K562 (cell line): Measurements from ENCODE around the gene UNC45A. TPM values are rescaled to one million over a fixed set of nuclear protein-coding genes. Genes with fewer than 3 reads are reported as not detected.

Experiments used
- BCL6 ChIP-seq: fragments of 250-450 bp; sonication (Bioruptor Pico); IDR thresholded peaks from 2 replicates; pipeline ENCODE4 v1.4.0; 2020
- ELF1 ChIP-seq: fragments of 200-800 bp; sonication (Bioruptor generic); IDR thresholded peaks from 2 replicates; pipeline ENCODE4 v1.6.1; 2016; ENCODE audit warnings: missing genetic modification characterization, missing compliant biosample characterization
- IRF2 ChIP-seq: sonication (generic); formaldehyde crosslinking; IDR thresholded peaks from 2 replicates; pipeline ENCODE4 v1.8.1; 2022; ENCODE audit warnings: mild to moderate bottlenecking, missing genetic modification reagents
- MAZ ChIP-seq, 2 experiments: fragments of 450-650 bp in 1 of 2; sonication (generic) in 1 of 2; formaldehyde crosslinking; IDR thresholded peaks in 1 of 2; conservative IDR thresholded peaks in 1 of 2; 2 replicates each; pipeline versions ENCODE4 v1.4.0 to v1.5.0; 2020; ENCODE audit warnings: mild to moderate bottlenecking in 1 of 2, missing genetic modification reagents in 1 of 2
- PHF8 ChIP-seq: fragments of 200-600 bp; sonication (generic); IDR thresholded peaks from 2 replicates; pipeline ENCODE4 v1.6.1; 2012; ENCODE audit warnings: mixed run types, mild to moderate bottlenecking, inconsistent platforms, low read length, moderate library complexity, borderline replicate concordance
- RFX5 ChIP-seq: IDR thresholded peaks from 2 replicates; pipeline ENCODE4 v1.6.1; 2011; ENCODE audit warnings: low read depth, mild to moderate bottlenecking, improper control_type of control experiment, low read length
- SNIP1 ChIP-seq: fragments of 450-650 bp; IDR thresholded peaks from 2 replicates; pipeline ENCODE4 v1.7.1; 2017; ENCODE audit warnings: low read depth, mild to moderate bottlenecking
- SREBF2 ChIP-seq: sonication (generic); formaldehyde crosslinking; IDR thresholded peaks from 2 replicates; pipeline ENCODE4 v1.4.0; 2020; ENCODE audit warnings: mild to moderate bottlenecking, missing genetic modification reagents
- U2AF2 ChIP-seq: fragments of 200-400 bp; formaldehyde crosslinking; optimal IDR thresholded peaks from 2 replicates; pipeline ENCODE3; 2017; ENCODE audit warnings: low read depth, mild to moderate bottlenecking, low read length
- XRCC4 ChIP-seq: IDR thresholded peaks from one replicate; pipeline ENCODE4 v1.6.1; 2011; ENCODE audit not compliant: insufficient read depth, insufficient read length; ENCODE audit errors: extremely low read depth
- ZFP1 ChIP-seq: fragments of 450-650 bp; formaldehyde crosslinking; IDR thresholded peaks from 2 replicates; pipeline ENCODE4 v1.4.0; 2020; ENCODE audit warnings: mild to moderate bottlenecking, mixed read lengths
- ZNF124 ChIP-seq: sonication (generic); formaldehyde crosslinking; IDR thresholded peaks from 2 replicates; pipeline ENCODE4 v1.8.1; 2022; ENCODE audit warnings: missing genetic modification reagents
- ZNF165 ChIP-seq: fragments of 250-450 bp; sonication (Bioruptor Pico); IDR thresholded peaks from 2 replicates; pipeline ENCODE4 v1.4.0; 2020; ENCODE audit warnings: borderline replicate concordance
- ZNF175 ChIP-seq: fragments of 200-800 bp; sonication (Bioruptor generic); IDR thresholded peaks from 2 replicates; pipeline ENCODE4 v1.6.1; 2016; ENCODE audit warnings: low read depth, mild to moderate bottlenecking, missing genetic modification characterization, missing compliant biosample characterization
- ZNF431 ChIP-seq: sonication (generic); formaldehyde crosslinking; IDR thresholded peaks from 2 replicates; pipeline ENCODE4 v1.8.0; 2022; ENCODE audit warnings: mild to moderate bottlenecking, missing genetic modification reagents
- ZNF436 ChIP-seq: fragments of 250-450, 450-650 bp; sonication (Bioruptor Pico); formaldehyde crosslinking; IDR thresholded peaks from 2 replicates; pipeline ENCODE4 v1.7.0; 2020; ENCODE audit warnings: mild to moderate bottlenecking
- ZNF75A ChIP-seq: fragments of 450-650 bp; formaldehyde crosslinking; IDR thresholded peaks from 2 replicates; pipeline ENCODE4 v1.4.0; 2020; ENCODE audit warnings: mild to moderate bottlenecking
- polyA plus RNA-seq, 8 experiments: library from polyadenylated mRNA; depleted of rRNA in 4 of 8; stranded (reverse) in 5 of 8; unstranded in 3 of 8; fragments of >200 nt; fragmentation: Nextera tagmentation in 2 of 8; fragmentation: Illumina TruSeq in 1 of 8; extraction: Ambion mirVana in 2 of 8; extraction: Trizol in 1 of 8; gene quantifications; 2 replicates each; pipeline versions ENCODE4 v1.2.1 to v1.2.3, GENCODE V29; 2011 to 2014; ENCODE audit warnings: inconsistent platforms in 1 of 8, missing spikeins in 1 of 8
- total RNA-seq, 7 experiments: library from RNA; depleted of rRNA in 6 of 7; stranded (reverse); fragments of >200 nt in 6 of 7; fragmentation: Illumina TruSeq in 2 of 7; extraction: Trizol in 2 of 7; gene quantifications; 2 replicates each; pipeline versions ENCODE4 v1.2.1 to v1.2.3, GENCODE V29; 2011 to 2021; ENCODE audit warnings: low replicate concordance in 1 of 7
- TF ChIP-seq, protein P1 (sequence below), 2 experiments: fragments of 450-650 bp; IDR thresholded peaks; 2 replicates each; pipeline ENCODE4 v1.6.1; 2018; ENCODE audit warnings: mild to moderate bottlenecking in 2 of 2, low read depth in 1 of 2; ENCODE audit not compliant: partially characterized antibody in 2 of 2
- TF ChIP-seq, protein P2 (sequence below): sonication (generic); formaldehyde crosslinking; IDR thresholded peaks from 2 replicates; pipeline ENCODE4 v1.8.1; 2022; ENCODE audit warnings: missing genetic modification reagents
- TF ChIP-seq, protein P3 (sequence below): sonication (generic); formaldehyde crosslinking; IDR thresholded peaks from 2 replicates; pipeline ENCODE4 v1.8.0; 2022; ENCODE audit warnings: missing genetic modification reagents, mild to moderate bottlenecking, borderline replicate concordance

The UNC45A gene
- total and polyA plus RNA-seq, 9 of the 15 experiments (the other 6 are each of a cell fraction or from before 2014, with no cell fraction given), result 22.4 to 79.3 (median 43.7) TPM

DNA sequence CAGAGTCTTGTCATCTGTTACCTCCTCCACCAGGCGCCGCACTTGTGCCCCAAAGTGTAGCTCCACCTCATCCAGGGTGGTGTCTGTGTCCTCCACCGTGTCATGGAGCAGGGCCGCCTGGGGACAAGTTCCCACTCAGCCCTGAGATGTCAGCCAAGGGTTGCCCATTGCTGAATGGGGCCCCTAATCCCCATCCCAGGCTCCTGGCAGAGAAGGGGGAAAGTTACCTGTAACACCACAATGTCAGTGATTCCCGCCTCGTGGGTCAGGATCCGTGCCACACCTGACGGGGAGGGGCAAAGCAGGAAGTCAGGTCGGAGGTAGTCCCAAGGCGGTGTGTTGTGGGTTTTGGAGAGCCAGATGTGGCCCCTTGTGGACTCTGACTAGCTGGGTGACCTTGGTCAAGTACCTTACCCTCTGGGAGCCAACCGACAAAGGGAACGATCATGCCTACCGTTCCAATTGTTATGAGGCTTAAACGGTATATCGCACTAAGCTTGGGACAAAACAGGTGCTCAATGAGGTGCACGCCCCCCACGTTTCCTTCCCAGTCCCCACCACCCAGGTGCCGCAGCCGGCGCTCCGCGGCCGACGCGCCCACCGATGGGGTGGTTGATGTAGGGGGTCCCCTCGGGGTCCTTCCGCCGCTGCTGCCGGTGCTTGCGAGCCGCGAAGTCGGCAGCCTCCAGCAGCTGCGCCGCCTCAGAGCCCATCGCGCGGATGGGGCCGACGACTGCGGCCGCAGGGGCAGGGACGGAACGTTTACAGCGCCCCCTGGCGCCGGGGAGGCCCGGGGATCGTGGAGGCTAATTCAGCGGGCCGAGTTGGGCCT is 3.0 kb upstream of the UNC45A start, which contains the start of gene HDDC3 (continued):
- no peak for TF ChIP-seq BCL6
- TF ChIP-seq ZNF175, result 0 out of 2 replicates have a peak, but pooled peaks have one; percentile 9
- no peak for TF ChIP-seq ZFP1 (CRISPR knock-in tag)
- peak; percentile 75 for TF ChIP-seq ELF1 (tag)
- 0 out of 2 replicates have a peak, but pooled peaks have one; percentile 2 for TF ChIP-seq ZNF431 (CRISPR knock-in tag)
- TF ChIP-seq, protein P1, sequence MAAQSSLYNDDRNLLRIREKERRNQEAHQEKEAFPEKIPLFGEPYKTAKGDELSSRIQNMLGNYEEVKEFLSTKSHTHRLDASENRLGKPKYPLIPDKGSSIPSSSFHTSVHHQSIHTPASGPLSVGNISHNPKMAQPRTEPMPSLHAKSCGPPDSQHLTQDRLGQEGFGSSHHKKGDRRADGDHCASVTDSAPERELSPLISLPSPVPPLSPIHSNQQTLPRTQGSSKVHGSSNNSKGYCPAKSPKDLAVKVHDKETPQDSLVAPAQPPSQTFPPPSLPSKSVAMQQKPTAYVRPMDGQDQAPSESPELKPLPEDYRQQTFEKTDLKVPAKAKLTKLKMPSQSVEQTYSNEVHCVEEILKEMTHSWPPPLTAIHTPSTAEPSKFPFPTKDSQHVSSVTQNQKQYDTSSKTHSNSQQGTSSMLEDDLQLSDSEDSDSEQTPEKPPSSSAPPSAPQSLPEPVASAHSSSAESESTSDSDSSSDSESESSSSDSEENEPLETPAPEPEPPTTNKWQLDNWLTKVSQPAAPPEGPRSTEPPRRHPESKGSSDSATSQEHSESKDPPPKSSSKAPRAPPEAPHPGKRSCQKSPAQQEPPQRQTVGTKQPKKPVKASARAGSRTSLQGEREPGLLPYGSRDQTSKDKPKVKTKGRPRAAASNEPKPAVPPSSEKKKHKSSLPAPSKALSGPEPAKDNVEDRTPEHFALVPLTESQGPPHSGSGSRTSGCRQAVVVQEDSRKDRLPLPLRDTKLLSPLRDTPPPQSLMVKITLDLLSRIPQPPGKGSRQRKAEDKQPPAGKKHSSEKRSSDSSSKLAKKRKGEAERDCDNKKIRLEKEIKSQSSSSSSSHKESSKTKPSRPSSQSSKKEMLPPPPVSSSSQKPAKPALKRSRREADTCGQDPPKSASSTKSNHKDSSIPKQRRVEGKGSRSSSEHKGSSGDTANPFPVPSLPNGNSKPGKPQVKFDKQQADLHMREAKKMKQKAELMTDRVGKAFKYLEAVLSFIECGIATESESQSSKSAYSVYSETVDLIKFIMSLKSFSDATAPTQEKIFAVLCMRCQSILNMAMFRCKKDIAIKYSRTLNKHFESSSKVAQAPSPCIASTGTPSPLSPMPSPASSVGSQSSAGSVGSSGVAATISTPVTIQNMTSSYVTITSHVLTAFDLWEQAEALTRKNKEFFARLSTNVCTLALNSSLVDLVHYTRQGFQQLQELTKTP (IDR thresholded peaks at IDR 0.05; ENCODE audit: low read depth in 1 of 2, partially characterized antibody in 2 of 2), result peak in 1 of 2 experiments; percentile 26
- no peak for TF ChIP-seq ZNF436
- peak in 1 of 2 experiments; percentile 84; a peak in 3 of 4 replicates for TF ChIP-seq MAZ (CRISPR knock-in tag; conservative IDR thresholded peaks at IDR 0.05 in 1 of 2, IDR thresholded peaks at IDR 0.05 in 1 of 2)
- TF ChIP-seq, protein P2, sequence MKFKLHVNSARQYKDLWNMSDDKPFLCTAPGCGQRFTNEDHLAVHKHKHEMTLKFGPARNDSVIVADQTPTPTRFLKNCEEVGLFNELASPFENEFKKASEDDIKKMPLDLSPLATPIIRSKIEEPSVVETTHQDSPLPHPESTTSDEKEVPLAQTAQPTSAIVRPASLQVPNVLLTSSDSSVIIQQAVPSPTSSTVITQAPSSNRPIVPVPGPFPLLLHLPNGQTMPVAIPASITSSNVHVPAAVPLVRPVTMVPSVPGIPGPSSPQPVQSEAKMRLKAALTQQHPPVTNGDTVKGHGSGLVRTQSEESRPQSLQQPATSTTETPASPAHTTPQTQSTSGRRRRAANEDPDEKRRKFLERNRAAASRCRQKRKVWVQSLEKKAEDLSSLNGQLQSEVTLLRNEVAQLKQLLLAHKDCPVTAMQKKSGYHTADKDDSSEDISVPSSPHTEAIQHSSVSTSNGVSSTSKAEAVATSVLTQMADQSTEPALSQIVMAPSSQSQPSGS, result no peak
- TF ChIP-seq ZNF75A (CRISPR knock-in tag), result peak; percentile 14; the same call in 1 of the 2 replicates
- no peak for TF ChIP-seq SREBF2 (CRISPR knock-in tag)
- TF ChIP-seq U2AF2, result no peak
- no peak for TF ChIP-seq IRF2 (CRISPR knock-in tag)
- TF ChIP-seq SNIP1, result peak; percentile 52; the same call in 1 of the 2 replicates
- peak; percentile 86; the same call in 1 of the 2 replicates for TF ChIP-seq PHF8
- TF ChIP-seq RFX5, result peak; percentile 47; the same call in 1 of the 2 replicates
- TF ChIP-seq ZNF165, result 0 out of 2 replicates have a peak, but pooled peaks have one; percentile 7
- TF ChIP-seq ZNF124 (CRISPR knock-in tag), result no peak
- TF ChIP-seq, protein P3, sequence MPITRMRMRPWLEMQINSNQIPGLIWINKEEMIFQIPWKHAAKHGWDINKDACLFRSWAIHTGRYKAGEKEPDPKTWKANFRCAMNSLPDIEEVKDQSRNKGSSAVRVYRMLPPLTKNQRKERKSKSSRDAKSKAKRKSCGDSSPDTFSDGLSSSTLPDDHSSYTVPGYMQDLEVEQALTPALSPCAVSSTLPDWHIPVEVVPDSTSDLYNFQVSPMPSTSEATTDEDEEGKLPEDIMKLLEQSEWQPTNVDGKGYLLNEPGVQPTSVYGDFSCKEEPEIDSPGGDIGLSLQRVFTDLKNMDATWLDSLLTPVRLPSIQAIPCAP (CRISPR knock-in tag), result no peak
- TF ChIP-seq XRCC4, result no peak
